ENCODE results near the gene C1QB.
A peak's percentile ranks its signal among the peaks of the same experiment; 100 is the strongest.
"Not testable (repeated sequence)": the region's sequence is repeated elsewhere in the genome, so short reads cannot be mapped to it uniquely, and the experiment has no call there.

C1QB gene

GRCh38 chr1:22699681-22700520, 46.9 kb downstream of the C1QB start:
- no peak for DNase-seq

GRCh38 chr1:22702296-22703085, 49.5 kb downstream of the C1QB start:
- DNase-seq = no peak

- DNase-seq = peak; percentile 76
Observed at GRCh38 chr1:22704440-22705067, 51.5 kb downstream of the C1QB start.

GRCh38 chr1:22705586-22705985, 52.5 kb downstream of the C1QB start:
- no peak for DNase-seq

- not testable (repeated sequence) for DNase-seq
Observed at GRCh38 chr1:22706100-22706499, 53.1 kb downstream of the C1QB start.

- DNase-seq = no peak
Observed at GRCh38 chr1:22708777-22709176, 55.7 kb downstream of the C1QB start.

- no peak for DNase-seq
Observed at GRCh38 chr1:22709227-22709626, 56.2 kb downstream of the C1QB start.

- DNase-seq = peak; percentile 61
Observed at GRCh38 chr1:22709891-22710700, 57.1 kb downstream of the C1QB start.

GRCh38 chr1:22710701-22711049, 57.6 kb downstream of the C1QB start, which contains the start of gene EPHB2:
Gene EPHB2 (plus strand): TSS chr1:22710839. CDS start chr1:22710983, 144 bp downstream.
- DNase-seq = no peak

- no peak for DNase-seq
Observed at GRCh38 chr1:22711071-22711470, 58.0 kb downstream of the C1QB start.
